Measurements from ENCODE around the gene MROH2A. TPM values are rescaled to one million over a fixed set of nuclear protein-coding genes. Genes with fewer than 3 reads are reported as not detected.

Gene MROH2A
- total RNA-seq, 1 experiment from 2014 or later: not detected

DNA sequence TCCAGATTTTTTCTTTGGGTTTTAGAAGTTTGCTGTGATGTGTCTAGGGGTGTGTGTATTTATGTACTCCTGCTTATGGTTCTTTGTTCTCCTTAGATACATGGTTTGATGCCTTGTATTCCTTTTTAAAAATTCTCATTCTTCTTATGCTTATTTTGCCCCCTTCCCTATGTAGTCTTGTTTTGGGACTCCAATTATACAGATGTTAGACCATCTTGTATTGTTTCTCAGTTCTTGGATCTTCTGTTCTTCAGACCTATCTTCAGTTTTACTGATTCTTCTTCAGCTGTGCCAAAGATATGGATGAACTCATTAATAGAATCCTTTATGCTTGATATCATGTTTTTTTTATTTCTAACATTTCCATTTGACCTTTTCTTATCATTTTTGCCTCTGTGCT, 104.2 kb downstream of the MROH2A start:
- H3K9ac ChIP-seq (ENCODE audit: low read length): no peak overlapping the region
- H3K4me3 ChIP-seq (replicated peaks in 1 of 2; ENCODE audit: low read depth in 1 of 2, low read length in 2 of 2): no peak overlapping the region
- ChIA-PET POLR2A (no interaction called here), CTCF (no interaction called here), RAD21 (ENCODE audit: low non-redundant PET in 1 of 2, low total read pairs in 2 of 2, uncharacterized antibody in 2 of 2, unreplicated experiment in 2 of 2) (no interaction called here)
- H3K9me3 ChIP-seq (ENCODE audit: control insufficient read depth in 1 of 2, insufficient read depth in 1 of 2, low read depth in 1 of 2, low read length in 2 of 2): peaks cover 0 to 9% of the 10 kb centered on the region in 2 experiments; a peak in 2 of 4 replicates
- no TSS peak for BruUV-seq (replicated peaks)
- no peaks in the 10 kb centered on the region for H3K9me2 ChIP-seq (ENCODE audit: insufficient read depth)
- no peak overlapping the region for H3K27ac ChIP-seq (ENCODE audit: low read depth, low read length)
- intact Hi-C loops (cut with micrococcal nuclease): no loop called here
- no peaks in the 10 kb centered on the region for H3K36me3 ChIP-seq (ENCODE audit: control insufficient read depth in 1 of 2, insufficient read depth in 2 of 2, low read length in 2 of 2)
- TF ChIP-seq YY1 (IDR thresholded peaks at IDR 0.05; ENCODE audit: extremely low read depth, insufficient replicate concordance, low read depth, low read length): no peak
- no peaks in the 10 kb centered on the region for H3K79me2 ChIP-seq (ENCODE audit: insufficient read depth, low read length)
- no peaks in the 10 kb centered on the region for H4K20me1 ChIP-seq (ENCODE audit: insufficient read depth)
- H3K4me1 ChIP-seq (ENCODE audit: control insufficient read depth in 1 of 2, insufficient read depth in 2 of 2, low read length in 2 of 2): no peaks in the 10 kb centered on the region
- no peak for DNase-seq (ENCODE audit: low read depth, low spot score)
- ATAC-seq: no peak
- H3K27me3 ChIP-seq (ENCODE audit: insufficient read depth, low read length): 0 out of 2 replicates have a peak, but pooled peaks cover 8% of the 10 kb centered on the region
- H2AFZ ChIP-seq (ENCODE audit: low read depth, low read length, poor library complexity, severe bottlenecking): no peak overlapping the region
- no peak overlapping the region for H3K4me2 ChIP-seq (ENCODE audit: low read length)

Other genes with a start within 250 kb of the MROH2A start
- gene USP40, start 211.5 kb upstream of the MROH2A start, total RNA-seq (2021; ENCODE audit: unreplicated experiment): 34.9 TPM
- gene UGT1A8, start 160.7 kb upstream of the MROH2A start, total RNA-seq (2021; ENCODE audit: unreplicated experiment): not detected
- not detected for gene UGT1A10, start 141.9 kb upstream of the MROH2A start, total RNA-seq (2021; ENCODE audit: unreplicated experiment)
- gene UGT1A9, start 106.4 kb upstream of the MROH2A start, total RNA-seq (2021; ENCODE audit: unreplicated experiment): not detected
- not detected for gene UGT1A7, start 96.4 kb upstream of the MROH2A start, total RNA-seq (2021; ENCODE audit: unreplicated experiment)
- gene UGT1A6, start 85.4 kb upstream of the MROH2A start, total RNA-seq (2021; ENCODE audit: unreplicated experiment): not detected
- not detected for gene UGT1A5, start 65.4 kb upstream of the MROH2A start, total RNA-seq (2021; ENCODE audit: unreplicated experiment)
- 0.12 TPM for gene UGT1A4, start 59.6 kb upstream of the MROH2A start, total RNA-seq (2021; ENCODE audit: unreplicated experiment)
- gene UGT1A3, start 49.3 kb upstream of the MROH2A start, total RNA-seq (2021; ENCODE audit: unreplicated experiment): not detected
- gene UGT1A1, start 18.1 kb upstream of the MROH2A start, total RNA-seq (2021; ENCODE audit: unreplicated experiment): not detected
- gene HJURP, start 76.2 kb downstream of the MROH2A start, total RNA-seq (2021; ENCODE audit: unreplicated experiment): 64.1 TPM
- gene TRPM8, start 139.0 kb downstream of the MROH2A start, total RNA-seq (2021; ENCODE audit: unreplicated experiment): 0.39 TPM

Measured in HCT116 (cell line).